SU-DHL-6 (cell line): ENCODE results near the gene SLC45A1.

Experiments
- EZH2phosphoT487 ChIP-seq: fragments of 200-600 bp; sonication (generic), shearing (Covaris generic); conservative IDR thresholded peaks from 2 replicates; pipeline ENCODE4 v1.6.1; 2018; ENCODE audit warnings: mild to moderate bottlenecking, antibody characterized with exemption, low read length, moderate library complexity, mixed read lengths
- TF ChIP-seq, protein P1 (sequence below): fragments of 200-600 bp; sonication (generic); IDR thresholded peaks from one replicate; pipeline ENCODE4 v1.5.1; 2017; ENCODE audit warnings: antibody characterized with exemption, mild to moderate bottlenecking, low read length, moderate library complexity; ENCODE audit not compliant: insufficient read depth, poor library complexity, severe bottlenecking

GRCh38 chr1:8318436-8318835, 522 bp downstream of the SLC45A1 start:
- TF ChIP-seq, protein P1, sequence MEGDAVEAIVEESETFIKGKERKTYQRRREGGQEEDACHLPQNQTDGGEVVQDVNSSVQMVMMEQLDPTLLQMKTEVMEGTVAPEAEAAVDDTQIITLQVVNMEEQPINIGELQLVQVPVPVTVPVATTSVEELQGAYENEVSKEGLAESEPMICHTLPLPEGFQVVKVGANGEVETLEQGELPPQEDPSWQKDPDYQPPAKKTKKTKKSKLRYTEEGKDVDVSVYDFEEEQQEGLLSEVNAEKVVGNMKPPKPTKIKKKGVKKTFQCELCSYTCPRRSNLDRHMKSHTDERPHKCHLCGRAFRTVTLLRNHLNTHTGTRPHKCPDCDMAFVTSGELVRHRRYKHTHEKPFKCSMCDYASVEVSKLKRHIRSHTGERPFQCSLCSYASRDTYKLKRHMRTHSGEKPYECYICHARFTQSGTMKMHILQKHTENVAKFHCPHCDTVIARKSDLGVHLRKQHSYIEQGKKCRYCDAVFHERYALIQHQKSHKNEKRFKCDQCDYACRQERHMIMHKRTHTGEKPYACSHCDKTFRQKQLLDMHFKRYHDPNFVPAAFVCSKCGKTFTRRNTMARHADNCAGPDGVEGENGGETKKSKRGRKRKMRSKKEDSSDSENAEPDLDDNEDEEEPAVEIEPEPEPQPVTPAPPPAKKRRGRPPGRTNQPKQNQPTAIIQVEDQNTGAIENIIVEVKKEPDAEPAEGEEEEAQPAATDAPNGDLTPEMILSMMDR: no peak
- no peak for TF ChIP-seq EZH2phosphoT487
